CD4-positive, alpha-beta T cell (primary cell): ENCODE data around the gene RGS12. TPM values are rescaled to one million over a fixed set of nuclear protein-coding genes. Genes with fewer than 3 reads are reported as not detected.

Source experiments
- ATAC-seq: fragments of 200-7000 bp; cut with Tn5 transposase; one replicate; pipeline ENCODE4 v1.10.0; 2022; ENCODE audit warnings: mild to moderate bottlenecking; ENCODE audit not compliant: poor library complexity
- CTCF ChIA-PET: fragments of 350-600 bp; sonication (Branson Sonifier 250); formaldehyde crosslinking; loops from one replicate; lab custom pipeline; 2021; ENCODE audit warnings: antibody characterized with exemption, inconsistent platforms; lab: Charles Lee
- POLR2A ChIA-PET: fragments of 350-600 bp; sonication (Branson Sonifier 250); formaldehyde crosslinking; loops from one replicate; lab custom pipeline; 2021; ENCODE audit warnings: antibody characterized with exemption, inconsistent platforms; lab: Charles Lee
- DNase-seq, 14 experiments: peaks; one replicate each; pipeline ENCODE4 v3.0.0-alpha.2; 2013 to 2020; ENCODE audit warnings: mixed read lengths in 2 of 14
- H3K27ac ChIP-seq, 2 donors: one replicate each; pipeline versions ENCODE4 v1.5.1 to v1.7.0; 2013; ENCODE audit warnings: low read length in 2 of 2, low read depth in 1 of 2, mild to moderate bottlenecking in 1 of 2
- H3K27me3 ChIP-seq, 2 experiments: 1 replicate in 1 of 2; 2 replicates in 1 of 2; pipeline versions ENCODE4 v1.6.1 to v1.7.0; 2013; ENCODE audit warnings: low read length in 2 of 2, control low read depth in 1 of 2, mild to moderate bottlenecking in 1 of 2, moderate library complexity in 1 of 2; ENCODE audit not compliant: insufficient read depth in 2 of 2, control insufficient read depth in 1 of 2
- H3K36me3 ChIP-seq: one replicate; pipeline ENCODE4 v1.6.1; 2013; ENCODE audit warnings: low read length, control low read depth; ENCODE audit not compliant: insufficient read depth
- H3K4me1 ChIP-seq: one replicate; pipeline ENCODE4 v1.6.1; 2013; ENCODE audit warnings: low read length, control low read depth; ENCODE audit not compliant: insufficient read depth
- H3K4me3 ChIP-seq: one replicate; pipeline ENCODE4 v1.5.1; 2013; ENCODE audit warnings: mild to moderate bottlenecking, low read length, moderate library complexity
- H3K9me3 ChIP-seq, 2 experiments: 1 replicate in 1 of 2; 2 replicates in 1 of 2; pipeline versions ENCODE4 v1.6.1 to v1.7.0; 2013; ENCODE audit warnings: low read length in 2 of 2, mild to moderate bottlenecking in 2 of 2, control low read depth in 1 of 2, moderate library complexity in 1 of 2; ENCODE audit not compliant: control insufficient read depth in 1 of 2, insufficient read depth in 1 of 2
- H3K27ac Mint-ChIP-seq: one replicate; pipeline ENCODE4 v1.8.0; 2020; ENCODE audit warnings: mixed read lengths
- H3K27me3 Mint-ChIP-seq: one replicate; pipeline ENCODE4 v1.8.0; 2021; ENCODE audit warnings: mixed read lengths
- H3K36me3 Mint-ChIP-seq: one replicate; pipeline ENCODE4 v1.8.0; 2021; ENCODE audit warnings: low read depth, mixed read lengths
- H3K4me1 Mint-ChIP-seq: one replicate; pipeline ENCODE4 v1.8.0; 2021; ENCODE audit warnings: low read depth, mixed read lengths
- H3K4me3 Mint-ChIP-seq: one replicate; pipeline ENCODE4 v1.8.0; 2020; ENCODE audit warnings: mild to moderate bottlenecking, mixed read lengths
- H3K9me3 Mint-ChIP-seq: one replicate; pipeline ENCODE4 v1.8.0; 2020; ENCODE audit warnings: mixed read lengths
- intact Hi-C, 2 experiments: fragments of 100-400 bp; cut with DNase I in 1 of 2; cut with micrococcal nuclease in 1 of 2; formaldehyde crosslinking; loops; one replicate each; pipeline versions ENCODE4 v1.15.1 to v1.9.0; 2023 to 2025; cut with DNase I, micrococcal nuclease
- total RNA-seq, 174 experiments: library from RNA in 2 of 174; stranded (reverse) in 2 of 174; gene quantifications; one replicate each; pipeline ENCODE4 v1.2.3 and lab custom pipeline; 2021 to 2026
- TF ChIP-seq, protein P1 (sequence below): fragments of 200-600 bp; IDR thresholded peaks from one replicate; pipeline ENCODE4 v1.8.0; 2022; ENCODE audit warnings: antibody characterized with exemption, mild to moderate bottlenecking

The RGS12 gene
- total RNA-seq, 2 experiments from 2014 or later: 14.1 to 16.9 TPM

DNA sequence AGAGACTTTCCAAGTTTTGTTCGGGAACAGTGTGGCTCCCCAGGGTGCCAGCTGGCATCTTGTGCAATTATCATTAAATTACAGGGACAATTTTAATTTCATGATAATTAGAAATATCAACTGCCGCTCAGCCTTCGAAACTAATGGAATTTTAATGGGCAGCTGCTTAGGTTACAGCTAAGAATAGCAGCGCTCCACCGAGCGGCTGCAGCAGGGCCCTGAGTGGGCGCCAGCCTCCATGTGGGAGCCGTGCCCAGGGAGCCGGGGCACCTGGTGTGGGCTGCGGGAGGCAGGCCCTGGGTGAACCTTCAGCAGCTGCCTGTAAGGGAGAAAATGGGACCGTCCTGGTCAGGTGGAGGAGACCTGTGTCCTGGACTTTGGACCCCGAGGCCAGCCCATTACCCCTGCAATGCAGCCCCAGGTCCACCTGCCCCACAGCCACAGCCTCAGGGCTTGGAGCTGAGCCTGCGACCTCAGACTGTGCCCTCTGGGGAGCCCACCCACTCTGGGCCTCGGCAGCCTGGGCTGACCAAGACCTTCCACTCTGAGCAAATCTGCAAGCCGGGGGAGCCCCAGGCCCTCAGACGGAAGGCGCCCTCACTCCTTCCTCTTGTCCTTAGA, 22.7 kb upstream of the RGS12 start:
- H3K27me3 Mint-ChIP-seq: no peaks in the 10 kb centered on the region
- TF ChIP-seq, protein P1, sequence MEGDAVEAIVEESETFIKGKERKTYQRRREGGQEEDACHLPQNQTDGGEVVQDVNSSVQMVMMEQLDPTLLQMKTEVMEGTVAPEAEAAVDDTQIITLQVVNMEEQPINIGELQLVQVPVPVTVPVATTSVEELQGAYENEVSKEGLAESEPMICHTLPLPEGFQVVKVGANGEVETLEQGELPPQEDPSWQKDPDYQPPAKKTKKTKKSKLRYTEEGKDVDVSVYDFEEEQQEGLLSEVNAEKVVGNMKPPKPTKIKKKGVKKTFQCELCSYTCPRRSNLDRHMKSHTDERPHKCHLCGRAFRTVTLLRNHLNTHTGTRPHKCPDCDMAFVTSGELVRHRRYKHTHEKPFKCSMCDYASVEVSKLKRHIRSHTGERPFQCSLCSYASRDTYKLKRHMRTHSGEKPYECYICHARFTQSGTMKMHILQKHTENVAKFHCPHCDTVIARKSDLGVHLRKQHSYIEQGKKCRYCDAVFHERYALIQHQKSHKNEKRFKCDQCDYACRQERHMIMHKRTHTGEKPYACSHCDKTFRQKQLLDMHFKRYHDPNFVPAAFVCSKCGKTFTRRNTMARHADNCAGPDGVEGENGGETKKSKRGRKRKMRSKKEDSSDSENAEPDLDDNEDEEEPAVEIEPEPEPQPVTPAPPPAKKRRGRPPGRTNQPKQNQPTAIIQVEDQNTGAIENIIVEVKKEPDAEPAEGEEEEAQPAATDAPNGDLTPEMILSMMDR: no peak
- CTCF ChIA-PET: no interaction called here

DNA sequence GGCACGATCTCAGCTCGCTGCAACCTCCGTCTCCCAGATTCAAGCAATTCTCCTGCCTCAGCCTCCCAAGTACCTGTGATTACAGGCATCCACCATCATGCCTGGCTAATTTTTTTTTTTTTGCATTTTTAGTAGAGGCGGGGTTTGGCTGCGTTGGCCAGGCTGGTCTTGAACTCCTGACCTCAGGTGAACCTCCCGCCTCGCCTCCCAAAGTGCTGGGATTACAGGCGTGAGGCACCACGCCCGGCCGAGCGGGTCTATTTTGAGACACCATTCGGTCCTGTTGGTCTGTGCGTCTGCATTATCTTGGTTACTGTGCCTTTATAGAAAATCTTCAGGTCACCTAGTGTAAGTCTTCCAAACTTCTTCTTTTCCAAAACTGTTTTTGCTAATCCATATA, 21.7 kb upstream of the RGS12 start:
- no peaks in the 10 kb centered on the region for H3K4me1 ChIP-seq
- POLR2A ChIA-PET: no interaction called here
- intact Hi-C loops: no loop called here
- H3K27ac ChIP-seq: no peak overlapping the region
- no peaks in the 10 kb centered on the region for H3K36me3 Mint-ChIP-seq
- no peaks in the 10 kb centered on the region for H3K27me3 Mint-ChIP-seq
- no peak for DNase-seq
- peaks cover 3% of the 10 kb centered on the region for H3K9me3 Mint-ChIP-seq
- no peaks in the 10 kb centered on the region for H3K27me3 ChIP-seq
- no peaks in the 10 kb centered on the region for H3K4me1 Mint-ChIP-seq
- no peak overlapping the region for H3K27ac Mint-ChIP-seq
- no peaks in the 10 kb centered on the region for H3K9me3 ChIP-seq
- TF ChIP-seq, protein P1: no peak
- no peaks in the 10 kb centered on the region for H3K36me3 ChIP-seq
- H3K4me3 Mint-ChIP-seq: no peak overlapping the region
- ATAC-seq: no peak
- no peak overlapping the region for H3K4me3 ChIP-seq
- CTCF ChIA-PET: no interaction called here

More for the DNA sequence above, 22.7 kb upstream of the RGS12 start:
- Histone ChIP-seq H3K4me3 (no peak overlapping the region), H3K27ac (no peak overlapping the region), H3K36me3 (no peaks in the 10 kb centered on the region), H3K4me1 (no peaks in the 10 kb centered on the region), H3K27me3 (no peaks in the 10 kb centered on the region), H3K9me3 (no peaks in the 10 kb centered on the region)
- no peak for DNase-seq
- Mint-ChIP-seq H3K4me1 (no peaks in the 10 kb centered on the region), H3K9me3 (peaks cover 3% of the 10 kb centered on the region), H3K4me3 (no peak overlapping the region), H3K36me3 (no peaks in the 10 kb centered on the region), H3K27ac (no peak overlapping the region)
- POLR2A ChIA-PET: no interaction called here
- ATAC-seq: no peak
- intact Hi-C loops: no loop called here

DNA sequence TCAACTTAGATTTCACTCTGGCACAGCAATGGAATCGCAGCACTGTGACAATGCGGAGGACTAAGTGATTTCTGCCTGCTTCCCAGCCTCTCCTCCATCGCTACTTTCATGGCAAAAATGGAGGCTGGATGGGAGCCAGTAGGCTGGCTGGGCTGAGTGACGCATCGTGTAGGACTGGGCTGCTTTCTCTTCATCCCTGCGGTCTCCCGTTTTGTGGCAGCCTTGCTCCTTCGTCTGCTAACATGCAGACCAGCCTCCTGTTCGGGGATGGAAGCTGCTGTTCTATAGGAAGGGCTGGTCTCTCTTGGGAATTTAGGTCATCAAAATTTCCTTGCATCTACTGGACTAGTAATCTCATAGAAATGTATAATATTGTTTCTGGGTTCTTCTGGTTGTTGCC, 15.8 kb upstream of the RGS12 start:
- no peak for ATAC-seq
- no peaks in the 10 kb centered on the region for H3K27me3 Mint-ChIP-seq
- POLR2A ChIA-PET: no interaction called here

More for the DNA sequence above, 15.8 kb upstream of the RGS12 start:
- H3K4me1 ChIP-seq: no peaks in the 10 kb centered on the region
- DNase-seq: no peak
- peaks cover 4% of the 10 kb centered on the region for H3K36me3 Mint-ChIP-seq
- H3K9me3 ChIP-seq: peaks cover 0 to 3% of the 10 kb centered on the region in 2 experiments
- no peak overlapping the region for H3K4me3 ChIP-seq
- no peak overlapping the region for H3K27ac Mint-ChIP-seq
- no peaks in the 10 kb centered on the region for H3K4me1 Mint-ChIP-seq
- TF ChIP-seq, protein P1: no peak
- H3K4me3 Mint-ChIP-seq: no peak overlapping the region
- peaks cover 0 to 3% of the 10 kb centered on the region in 2 experiments for H3K27me3 ChIP-seq
- H3K27ac ChIP-seq: no peak overlapping the region
- no peaks in the 10 kb centered on the region for H3K36me3 ChIP-seq
- peaks cover 3% of the 10 kb centered on the region for H3K9me3 Mint-ChIP-seq
- intact Hi-C loops: no loop called here
- CTCF ChIA-PET: no interaction called here
